GM18870 (cell line): ENCODE measurements around the gene CLEC10A.
"Not testable (repeated sequence)": the region's sequence is repeated elsewhere in the genome, so short reads cannot be mapped to it uniquely, and the experiment has no call there.

Experiments used
- ATAC-seq: cut with Tn5 transposase; IDR thresholded peaks from one replicate; pipeline ENCODE4 v1.9.1; 2021; ENCODE audit warnings: moderate library complexity; ENCODE audit not compliant: unreplicated experiment

Gene CLEC10A

GRCh38 chr17:7109461-7110322, 29.6 kb upstream of the CLEC10A start:
- no peak for ATAC-seq

- no peak for ATAC-seq
Observed at GRCh38 chr17:7108981-7109380, 28.9 kb upstream of the CLEC10A start.

DNA sequence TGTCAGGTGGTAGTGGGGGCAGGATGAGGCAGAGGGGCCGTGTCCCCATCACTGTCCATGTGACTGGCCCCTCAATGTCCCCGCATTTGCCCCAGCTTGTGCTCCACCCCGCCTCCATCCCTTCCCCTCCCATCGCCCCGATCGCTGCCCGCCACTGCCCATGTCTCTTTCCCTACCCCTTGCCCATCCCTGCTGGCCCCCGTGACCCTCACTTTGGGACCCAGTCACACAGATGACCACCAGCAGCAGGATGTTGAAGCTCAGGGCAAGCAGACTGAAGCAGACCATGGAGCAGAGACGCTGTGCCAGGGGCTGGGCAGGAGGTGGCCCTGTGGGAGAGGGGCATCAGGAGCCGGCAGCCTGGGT, 28.5 kb upstream of the CLEC10A start:
- ATAC-seq: no peak

DNA sequence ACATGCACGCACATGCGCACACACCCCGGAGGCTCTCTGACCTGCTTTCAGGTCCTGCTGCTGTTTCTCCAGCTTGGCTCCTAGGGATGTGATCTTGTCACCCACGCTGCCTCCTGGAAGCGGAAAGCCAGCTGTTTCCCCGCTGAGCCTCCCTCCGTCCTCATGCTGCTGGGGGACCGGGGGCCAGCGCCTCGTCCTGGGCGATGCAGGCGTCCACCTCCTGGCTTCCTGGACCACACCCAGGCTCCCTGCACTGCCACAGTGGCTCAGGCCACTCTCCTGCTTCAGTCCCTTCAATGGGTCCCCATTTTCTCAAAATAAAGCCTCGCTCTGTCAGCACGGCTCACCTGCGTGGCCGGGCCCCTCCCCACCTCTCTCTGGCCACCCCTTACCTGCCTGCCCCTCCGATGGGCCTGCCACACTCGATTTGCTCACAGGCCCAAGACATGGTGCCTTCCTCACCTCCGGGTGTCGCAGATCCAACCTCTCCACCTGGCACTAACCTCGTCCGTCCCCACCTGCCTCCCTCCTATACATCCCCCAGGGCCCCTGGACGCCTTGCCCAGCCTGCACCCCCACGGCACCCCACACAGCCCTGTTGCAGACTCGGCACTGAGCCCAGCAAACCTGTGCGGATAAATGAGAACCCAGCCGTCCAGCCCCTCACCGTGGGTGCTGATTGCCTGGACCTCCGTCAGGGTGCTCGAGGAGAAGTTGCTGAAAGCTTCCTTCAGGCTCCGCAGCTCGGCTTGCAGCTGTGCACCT, 27.9 kb upstream of the CLEC10A start:
- ATAC-seq: no peak

DNA sequence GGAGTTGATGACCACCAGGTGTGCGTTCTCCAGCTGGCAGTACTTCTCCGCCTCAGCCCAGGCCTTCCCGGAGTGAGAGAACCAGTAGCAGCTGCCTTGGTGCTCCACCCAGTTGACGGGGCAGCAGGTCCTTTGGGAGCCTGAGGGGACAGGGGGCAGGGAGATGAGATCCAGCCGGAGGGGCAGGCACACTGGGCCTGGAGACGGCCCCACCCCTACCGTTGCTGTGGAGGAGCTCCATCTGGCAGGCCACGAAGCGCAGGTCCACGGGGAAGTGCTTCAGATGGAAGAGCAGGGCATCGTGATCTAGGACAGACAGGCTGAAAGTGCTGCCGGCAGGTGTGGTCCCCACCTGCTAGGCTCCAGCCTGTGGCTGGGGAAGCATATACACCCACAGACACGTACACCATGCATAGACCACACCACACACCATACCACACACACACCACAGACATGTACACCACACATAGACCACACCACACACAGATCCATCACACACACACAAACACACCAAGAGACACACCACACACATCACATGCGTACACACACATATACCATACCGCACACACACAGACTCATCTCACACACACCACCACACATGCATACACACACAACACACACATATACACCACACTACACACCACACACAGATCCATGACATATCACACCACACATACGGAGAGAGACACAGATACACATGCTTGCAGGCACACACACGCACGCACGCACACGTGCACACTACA, 27.1 kb upstream of the CLEC10A start:
- no peak for ATAC-seq

GRCh38 chr17:7102421-7102820, 22.4 kb upstream of the CLEC10A start:
- no peak for ATAC-seq

GRCh38 chr17:7101531-7101930, 21.5 kb upstream of the CLEC10A start:
- ATAC-seq: no peak

GRCh38 chr17:7100641-7101379, 20.8 kb upstream of the CLEC10A start:
- ATAC-seq: not testable (repeated sequence)

- no peak for ATAC-seq
Observed at GRCh38 chr17:7098802-7099459, 18.9 kb upstream of the CLEC10A start.

GRCh38 chr17:7097940-7098339, 17.9 kb upstream of the CLEC10A start:
- ATAC-seq: no peak

DNA sequence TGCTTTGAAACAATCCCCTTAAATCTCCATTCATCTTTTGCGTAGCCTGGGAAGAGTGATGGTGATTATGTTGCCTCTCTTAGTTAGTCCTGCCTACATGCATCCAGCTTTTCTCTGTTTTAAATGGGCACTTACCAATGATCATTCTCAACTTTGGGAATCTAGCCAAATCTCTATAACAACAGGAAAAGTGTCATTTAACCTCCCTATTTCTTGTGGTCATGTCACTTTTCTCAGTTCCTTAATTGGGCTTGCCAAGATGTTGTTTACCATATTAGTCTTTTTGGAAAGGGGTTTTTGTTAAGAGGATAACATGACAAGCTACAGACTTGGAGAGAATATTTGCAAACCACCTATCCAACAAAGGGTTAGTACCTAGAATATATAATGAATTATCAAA, 15.6 kb upstream of the CLEC10A start:
- no peak for ATAC-seq

DNA sequence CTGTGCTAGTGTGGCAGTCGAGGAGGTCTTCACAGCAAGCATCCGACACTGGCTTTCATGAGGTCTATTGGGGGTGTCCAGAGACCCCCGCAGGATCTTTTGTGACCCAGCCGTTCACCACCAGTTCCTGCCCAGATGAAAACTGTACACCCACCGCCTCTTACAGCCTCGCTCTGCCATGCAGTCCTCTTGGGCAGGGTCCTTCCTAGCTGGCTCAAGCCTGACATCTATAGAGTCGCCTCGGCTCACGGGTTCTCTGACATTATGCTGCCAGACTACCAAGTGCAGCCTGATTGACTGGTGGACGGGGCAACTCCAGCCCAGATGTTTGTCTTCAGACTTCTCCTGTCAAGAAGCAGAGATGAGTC, 14.6 kb upstream of the CLEC10A start:
- ATAC-seq: no peak

DNA sequence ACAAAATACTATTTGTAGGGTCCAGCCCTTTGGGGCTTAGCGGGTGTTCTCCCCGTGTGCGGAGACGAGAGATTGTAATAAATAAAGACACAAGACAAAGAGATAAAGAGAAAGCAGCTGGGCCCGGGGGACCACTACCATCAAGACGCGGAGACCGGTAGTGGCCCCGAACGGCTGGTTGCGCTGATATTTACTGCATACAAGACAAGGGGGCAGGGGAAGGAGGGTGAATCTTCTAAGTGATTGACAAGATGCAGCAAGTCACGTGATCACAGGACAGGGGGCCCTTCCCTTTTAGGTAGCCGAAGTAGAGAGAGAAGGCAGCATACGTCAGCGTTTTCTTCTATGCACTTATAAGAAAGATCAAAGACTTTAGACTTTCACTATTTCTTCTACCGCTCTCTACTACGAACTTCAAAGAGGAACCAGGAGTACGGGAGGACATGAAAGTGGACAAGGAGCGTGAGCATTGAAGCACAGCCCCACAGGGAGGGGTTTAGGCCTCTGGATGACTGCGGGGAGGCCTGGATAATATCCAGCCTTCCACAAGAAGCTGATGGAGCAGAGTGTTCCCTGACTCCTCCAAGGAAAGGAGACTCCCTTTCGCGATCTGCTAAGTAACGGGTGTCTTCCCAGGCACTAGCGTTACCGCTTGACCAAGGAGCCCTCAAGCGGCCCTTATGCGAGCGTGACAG, 11.4 kb upstream of the CLEC10A start:
- not testable (repeated sequence) for ATAC-seq

- ATAC-seq: not testable (repeated sequence)
Observed at GRCh38 chr17:7089570-7089969, 9.5 kb upstream of the CLEC10A start.

DNA sequence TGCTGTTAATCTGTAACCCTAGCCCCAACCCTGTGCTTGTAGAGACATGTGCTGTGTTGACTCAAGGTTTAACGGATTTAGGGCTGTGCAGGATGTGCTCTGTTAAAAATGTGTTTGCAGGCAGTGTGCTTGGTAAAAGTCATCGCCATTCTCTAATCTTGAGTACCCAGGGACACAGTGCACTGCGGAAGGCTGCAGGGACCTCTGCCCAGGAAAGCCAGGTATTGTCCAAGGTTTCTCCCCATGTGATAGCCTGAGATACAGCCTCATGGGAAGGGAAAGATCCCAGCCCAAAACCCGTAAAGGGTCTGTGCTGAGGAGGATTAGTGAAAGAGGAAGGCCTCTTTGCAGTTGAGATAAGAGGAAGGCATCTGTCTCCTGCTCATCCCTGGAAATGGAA, 8.4 kb upstream of the CLEC10A start:
- not testable (repeated sequence) for ATAC-seq

- no peak for ATAC-seq
Observed at GRCh38 chr17:7084088-7084487, 4.0 kb upstream of the CLEC10A start.

- no peak for ATAC-seq
Observed at GRCh38 chr17:7083592-7083991, 3.5 kb upstream of the CLEC10A start.

- ATAC-seq: no peak
Observed at GRCh38 chr17:7081341-7082062, 1.5 kb upstream of the CLEC10A start.

GRCh38 chr17:7080456-7081041, 498 bp upstream of the CLEC10A start:
- ATAC-seq: no peak
